Measurements from ENCODE around the gene EPB41L2.
"Not testable (repeated sequence)": the region's sequence is repeated elsewhere in the genome, so short reads cannot be mapped to it uniquely, and the experiment has no call there.

The EPB41L2 gene

GRCh38 chr6:130971504-130971903, 91.5 kb downstream of the EPB41L2 start:
- DNase-seq, result no peak

GRCh38 chr6:130970839-130971410, 92.1 kb downstream of the EPB41L2 start:
- no peak for DNase-seq

DNA sequence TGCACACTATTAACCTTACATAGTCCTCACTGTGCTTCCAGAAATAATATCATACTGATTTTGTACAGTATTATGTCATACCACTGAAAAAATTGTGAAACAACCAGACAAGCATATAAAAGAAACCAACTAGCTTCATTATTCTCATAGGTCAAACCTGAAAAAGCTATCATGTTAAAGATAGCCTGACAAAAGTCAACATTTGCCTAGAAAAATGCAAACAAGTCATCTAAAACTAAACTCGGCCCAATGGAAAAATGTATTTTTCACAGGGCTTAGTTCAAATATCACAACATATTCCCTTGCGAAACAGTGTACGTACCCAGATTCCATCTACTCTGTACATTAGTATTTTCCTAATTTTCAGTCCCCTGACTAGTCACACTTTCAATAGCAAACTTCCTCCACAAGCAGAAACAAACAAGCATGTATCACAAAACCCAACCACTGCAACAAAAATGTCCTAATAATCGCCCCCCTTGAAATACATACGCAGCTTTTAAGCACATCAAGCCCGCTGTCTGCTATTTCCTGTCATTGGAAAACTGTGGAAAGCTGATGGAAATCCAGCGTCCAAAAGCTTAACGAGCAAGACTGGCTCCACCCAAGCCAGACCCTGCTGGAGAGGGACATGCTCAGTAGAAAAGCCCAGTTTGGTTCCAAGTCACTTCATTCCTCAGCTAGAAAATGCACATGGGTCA, 93.1 kb downstream of the EPB41L2 start:
- DNase-seq, result no peak

DNA sequence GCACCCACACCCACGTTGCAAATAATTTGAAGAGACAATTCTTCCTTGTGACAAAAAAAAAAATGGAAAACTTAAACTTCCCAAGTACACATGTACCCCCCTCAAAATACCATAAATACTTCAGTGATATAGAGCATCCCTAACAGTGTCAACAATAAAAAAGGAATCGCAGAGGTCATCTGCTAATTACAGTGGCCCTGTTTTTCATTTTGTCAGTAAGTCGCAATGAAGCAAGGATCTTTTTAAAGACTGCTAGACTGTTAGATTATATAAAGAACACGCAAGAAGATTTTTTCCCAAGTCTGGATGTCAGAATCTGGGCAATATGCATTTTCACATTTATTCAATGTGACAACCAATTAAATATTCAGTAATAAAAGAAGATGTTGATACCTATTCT, 93.9 kb downstream of the EPB41L2 start:
- DNase-seq, result no peak

DNA sequence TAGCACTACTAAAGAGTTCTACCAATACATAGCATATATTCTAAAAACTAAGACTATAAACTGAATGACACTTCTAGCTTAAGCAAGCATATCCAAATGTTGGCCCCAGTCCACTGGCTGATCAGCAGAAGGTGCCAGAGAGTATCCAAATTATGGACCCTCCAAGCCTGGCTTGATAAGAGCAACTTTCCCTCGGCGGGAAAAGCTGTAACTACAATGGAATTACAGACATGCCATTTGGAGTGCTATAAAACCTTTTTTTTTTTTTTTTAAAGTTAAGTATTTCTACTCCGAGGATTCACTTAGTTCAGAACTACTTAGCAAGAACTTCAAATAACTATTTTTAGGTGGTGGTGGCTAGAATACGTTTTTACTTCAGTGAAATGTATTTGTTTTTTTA, 94.6 kb downstream of the EPB41L2 start:
- no peak for DNase-seq

GRCh38 chr6:130967502-130968445, 95.3 kb downstream of the EPB41L2 start:
- no peak for DNase-seq

DNA sequence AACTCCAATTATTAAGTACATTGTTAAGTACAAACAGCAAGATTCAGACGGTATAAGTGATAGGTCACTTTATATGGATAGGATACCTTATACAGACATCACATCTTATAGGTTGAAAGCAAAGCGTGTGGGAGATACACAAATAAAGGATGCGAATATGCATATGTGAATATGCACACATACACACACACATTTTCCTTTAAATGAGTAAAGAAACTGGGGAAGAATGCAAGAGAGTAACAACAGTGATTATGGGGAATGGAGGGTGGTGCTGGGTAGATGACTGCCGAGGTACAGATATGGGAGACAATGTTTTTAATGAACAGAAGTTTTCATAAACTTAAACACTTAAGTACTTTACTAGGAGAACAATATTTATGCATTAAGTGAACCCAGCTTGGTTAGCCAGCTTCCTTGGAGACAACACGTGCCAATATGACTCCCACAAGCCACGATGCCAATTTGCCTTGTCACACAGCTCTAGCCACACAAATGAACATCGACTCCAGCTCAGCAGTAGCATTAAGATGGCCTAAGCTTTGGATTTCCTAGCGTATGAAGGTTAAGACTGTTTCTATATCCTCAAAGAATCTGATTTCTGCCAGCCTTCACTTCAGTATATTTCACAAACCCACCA, 96.6 kb downstream of the EPB41L2 start:
- DNase-seq, result no peak

DNA sequence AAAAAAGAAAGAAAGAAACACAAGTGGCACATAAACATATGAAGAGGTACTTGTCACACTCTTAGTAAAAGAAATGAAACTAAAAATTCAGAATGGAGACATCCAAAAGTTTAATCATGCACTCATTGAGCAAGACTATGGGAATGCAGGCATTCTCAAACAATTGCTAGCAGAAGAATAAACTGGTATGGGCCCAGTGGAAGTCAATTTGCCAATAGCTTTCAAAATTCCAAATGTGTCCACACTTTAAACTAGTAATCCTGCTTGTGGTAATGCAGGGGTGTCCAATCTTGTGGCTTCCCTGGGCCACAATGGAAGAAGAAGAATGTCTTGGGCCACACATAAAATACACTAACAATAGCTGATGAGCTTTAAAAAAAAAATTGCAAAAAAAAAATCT, 97.4 kb downstream of the EPB41L2 start:
- DNase-seq, result no peak

GRCh38 chr6:130964808-130965604, 98.0 kb downstream of the EPB41L2 start:
- no peak for DNase-seq

DNA sequence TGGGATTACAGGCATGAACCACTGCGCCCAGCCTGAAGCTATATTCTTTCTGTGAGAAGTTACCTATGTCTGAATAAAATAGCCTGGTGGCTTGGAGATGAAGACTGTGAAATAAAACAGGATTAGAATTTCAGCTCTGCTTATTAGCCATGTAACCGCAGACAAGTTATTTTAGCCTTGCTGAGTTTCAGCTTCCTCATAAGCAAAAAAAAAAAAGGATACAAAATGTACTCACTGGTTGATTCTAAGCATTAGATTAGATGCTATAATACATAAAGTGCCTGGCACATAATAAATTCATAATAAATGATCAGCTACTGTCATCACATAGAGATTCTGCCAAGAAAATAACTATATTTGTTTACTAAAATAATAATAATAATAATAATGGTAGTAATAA, 98.8 kb downstream of the EPB41L2 start:
- DNase-seq, result no peak

- DNase-seq, result no peak
Observed at GRCh38 chr6:130962966-130963365, 100.1 kb downstream of the EPB41L2 start.

DNA sequence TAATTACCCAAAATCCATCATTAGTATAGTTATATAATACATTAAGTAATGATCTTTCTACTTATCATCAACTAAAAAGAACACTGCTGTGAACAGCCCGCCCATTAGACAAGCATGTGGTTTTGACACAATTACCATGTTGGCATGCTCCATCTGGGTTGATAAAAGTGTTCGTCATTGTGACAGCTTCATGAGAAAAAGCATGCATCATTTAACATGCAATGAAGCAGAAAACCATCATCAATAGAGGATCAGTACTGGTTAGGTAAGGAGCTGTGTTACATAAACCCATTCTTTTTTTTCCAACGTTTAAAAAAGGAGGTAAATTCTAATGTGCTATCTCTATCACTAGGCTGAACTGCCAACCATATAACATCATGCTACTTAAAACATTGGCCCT, 101.9 kb downstream of the EPB41L2 start:
- no peak for DNase-seq

- DNase-seq, result no peak
Observed at GRCh38 chr6:130959951-130960350, 103.1 kb downstream of the EPB41L2 start.

DNA sequence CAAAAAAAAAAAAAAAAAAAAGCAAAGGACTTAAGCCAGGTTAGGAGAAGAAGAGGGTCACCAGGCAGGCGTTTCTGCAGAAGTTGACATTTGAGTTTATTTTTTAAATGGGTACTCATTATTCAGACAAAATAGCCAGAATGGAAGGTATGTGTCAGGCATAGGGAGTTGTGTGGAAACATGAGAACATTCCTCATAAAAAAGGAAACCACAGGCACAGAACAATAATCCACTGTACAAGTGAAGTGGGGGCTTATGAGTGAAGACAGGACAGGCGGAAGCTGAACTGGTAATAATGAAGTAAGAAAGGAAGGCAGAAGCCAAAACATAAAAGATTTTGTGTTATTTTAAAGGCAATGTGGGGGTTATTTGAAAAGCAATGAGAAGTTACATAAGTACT, 104.6 kb downstream of the EPB41L2 start:
- DNase-seq, result no peak

DNA sequence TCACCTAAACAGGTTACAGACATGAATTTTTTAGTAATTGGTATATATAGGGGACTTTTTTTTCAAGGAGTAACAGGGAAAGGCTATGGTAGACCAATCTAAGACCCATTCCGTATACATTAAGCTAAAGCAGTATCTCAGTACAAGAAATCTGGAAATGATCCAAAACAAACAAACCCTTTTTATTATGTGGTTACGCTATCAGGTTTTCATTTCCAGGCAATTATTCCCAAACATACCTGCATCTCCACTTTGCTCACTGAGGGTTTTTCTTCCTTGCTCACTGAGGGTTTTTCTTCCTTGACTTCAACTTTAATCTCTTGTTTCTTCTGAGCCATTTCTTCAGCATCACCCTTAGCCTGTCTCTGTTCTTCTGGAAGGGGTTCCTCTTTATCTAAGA, 107.3 kb downstream of the EPB41L2 start:
- no peak for DNase-seq

DNA sequence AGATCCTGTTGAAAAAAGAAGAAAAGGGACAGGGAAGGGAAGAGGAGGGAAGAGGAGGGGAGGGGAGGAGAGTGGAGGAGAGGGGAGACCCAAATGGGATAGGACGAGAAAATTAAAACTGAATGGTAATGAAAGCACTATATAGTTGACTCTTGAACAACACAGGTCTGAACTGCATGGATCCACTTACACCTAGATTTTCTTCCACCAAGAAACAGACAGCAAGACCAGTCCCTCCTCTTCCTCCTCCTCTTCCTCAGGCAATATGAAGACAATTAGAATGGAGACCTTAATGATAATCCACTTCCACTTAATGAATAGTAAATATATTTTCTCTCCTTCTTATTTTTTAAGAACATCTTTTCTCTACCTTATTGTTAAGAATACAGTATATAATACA, 113.5 kb downstream of the EPB41L2 start:
- no peak for DNase-seq

- no peak for DNase-seq
Observed at GRCh38 chr6:130947464-130947863, 115.6 kb downstream of the EPB41L2 start.

- no peak for DNase-seq
Observed at GRCh38 chr6:130946076-130946475, 117.0 kb downstream of the EPB41L2 start.

GRCh38 chr6:130945401-130945919, 117.6 kb downstream of the EPB41L2 start:
- DNase-seq, result no peak

DNA sequence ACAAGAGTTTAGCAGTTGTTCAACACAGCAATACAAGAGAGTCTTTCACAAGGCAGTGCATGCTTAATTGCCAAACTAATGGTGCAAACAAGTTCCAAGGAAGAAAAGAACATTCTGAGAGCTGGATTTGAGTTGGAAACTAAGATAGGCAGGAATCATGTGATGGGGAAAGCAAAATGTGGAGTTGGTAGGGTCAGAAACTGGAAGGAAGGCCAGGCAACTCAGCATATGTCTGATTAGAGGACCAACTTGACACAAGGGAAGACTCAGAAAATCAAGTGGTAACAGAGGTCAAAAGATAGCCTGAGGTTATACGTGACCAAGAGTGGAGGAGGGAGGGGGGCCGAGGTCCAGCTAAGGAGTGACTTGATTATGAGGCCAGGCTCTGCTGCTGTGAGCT, 118.6 kb downstream of the EPB41L2 start:
- no peak for DNase-seq

- no peak for DNase-seq
Observed at GRCh38 chr6:130943738-130944137, 119.3 kb downstream of the EPB41L2 start.

- DNase-seq, result not testable (repeated sequence)
Observed at GRCh38 chr6:130942752-130943151, 120.3 kb downstream of the EPB41L2 start.
